GM18498 (cell line): ENCODE data around the gene UBTF.
"Not testable (repeated sequence)": the region's sequence is repeated elsewhere in the genome, so short reads cannot be mapped to it uniquely, and the experiment has no call there.

Experiments
- ATAC-seq: cut with Tn5 transposase; IDR thresholded peaks from one replicate; pipeline ENCODE4 v1.9.1; 2021; ENCODE audit warnings: mild to moderate bottlenecking, moderate library complexity; ENCODE audit not compliant: unreplicated experiment

Gene UBTF

DNA sequence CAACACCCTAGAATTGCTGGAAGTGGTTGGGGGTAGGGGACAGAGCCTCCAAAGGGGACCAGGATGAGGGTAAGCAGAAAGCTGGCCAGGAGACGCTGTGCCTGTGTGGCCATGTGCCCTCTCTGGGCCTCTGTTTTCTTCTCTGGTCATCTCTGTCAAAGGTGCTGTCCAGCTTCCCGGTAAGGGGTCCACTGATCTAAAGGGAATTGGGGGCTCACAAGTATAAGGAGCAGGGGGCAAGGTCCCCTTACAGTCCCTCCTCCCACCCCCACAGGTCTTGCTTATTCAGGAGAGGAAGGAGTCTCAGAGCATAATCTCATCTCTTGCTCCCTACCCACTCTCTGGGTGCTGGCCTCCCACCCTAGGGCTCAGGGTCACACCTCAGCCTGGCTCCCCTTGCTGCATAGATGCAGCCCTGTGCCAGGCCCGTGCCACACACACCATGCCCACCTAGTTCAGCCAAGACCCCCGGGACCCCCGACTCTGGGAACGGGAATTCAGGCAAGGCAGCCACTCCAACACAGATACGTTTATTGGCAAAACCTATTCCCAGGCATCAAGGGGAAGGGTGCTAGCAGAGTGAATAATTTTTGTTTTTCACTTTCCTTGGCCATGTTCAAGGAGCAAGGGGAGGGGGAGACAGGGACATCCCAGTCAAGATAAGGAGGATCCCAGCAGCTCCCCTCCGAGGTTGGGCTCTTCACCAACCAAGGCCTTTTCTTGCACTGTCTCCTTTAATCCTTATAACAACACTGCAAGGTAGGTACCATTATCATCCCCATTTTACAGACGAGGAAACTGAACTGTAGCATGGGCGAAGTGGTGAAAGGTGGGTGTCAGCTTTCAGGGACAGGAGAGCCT is 28.6 kb upstream of the UBTF start:
- ATAC-seq, result no peak

DNA sequence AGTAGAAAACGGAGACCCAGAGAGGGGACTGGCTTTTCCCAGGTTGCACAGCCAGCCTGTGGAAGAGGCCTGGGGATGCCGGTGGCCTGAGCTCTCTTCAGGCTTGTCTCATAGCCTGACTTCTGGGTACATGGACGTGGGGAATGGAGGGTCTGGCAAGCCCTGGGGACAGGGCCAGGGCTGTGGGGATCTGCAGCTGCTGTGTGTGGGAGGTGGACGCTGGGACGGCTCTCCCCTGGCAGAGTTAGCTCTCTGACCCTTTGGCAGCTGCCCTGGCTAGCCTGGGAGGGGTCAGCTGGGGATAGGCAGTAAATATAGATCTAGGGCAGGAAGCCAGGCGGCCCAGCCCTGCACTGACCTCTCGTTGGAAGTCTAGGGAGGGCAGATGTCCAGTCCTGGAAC is 28.0 kb upstream of the UBTF start:
- no peak for ATAC-seq

DNA sequence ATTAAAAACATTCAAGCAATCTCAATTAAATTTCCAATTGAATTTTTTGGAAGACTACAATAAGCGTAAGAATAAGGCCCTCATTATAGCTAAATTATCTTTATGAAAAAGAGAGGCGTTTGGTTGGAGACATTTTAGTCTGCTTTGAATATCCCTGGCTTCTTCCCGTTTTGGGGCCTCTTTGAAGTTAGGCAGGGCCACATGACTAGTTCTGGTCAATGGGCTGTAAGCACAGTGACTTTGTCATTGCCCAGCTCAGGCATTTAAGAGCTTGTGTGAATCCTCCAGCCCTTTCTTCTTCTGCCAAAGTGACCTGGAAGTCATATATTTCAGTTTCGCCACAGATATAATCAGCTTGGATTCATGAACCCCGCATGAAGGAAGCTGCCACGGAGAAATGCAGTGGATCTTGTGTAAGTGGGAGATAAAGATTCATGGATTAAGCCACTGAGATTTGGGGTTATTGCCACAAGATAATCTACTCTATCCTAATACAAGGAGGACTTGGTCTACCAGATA is 21.7 kb upstream of the UBTF start:
- ATAC-seq, result no peak

DNA sequence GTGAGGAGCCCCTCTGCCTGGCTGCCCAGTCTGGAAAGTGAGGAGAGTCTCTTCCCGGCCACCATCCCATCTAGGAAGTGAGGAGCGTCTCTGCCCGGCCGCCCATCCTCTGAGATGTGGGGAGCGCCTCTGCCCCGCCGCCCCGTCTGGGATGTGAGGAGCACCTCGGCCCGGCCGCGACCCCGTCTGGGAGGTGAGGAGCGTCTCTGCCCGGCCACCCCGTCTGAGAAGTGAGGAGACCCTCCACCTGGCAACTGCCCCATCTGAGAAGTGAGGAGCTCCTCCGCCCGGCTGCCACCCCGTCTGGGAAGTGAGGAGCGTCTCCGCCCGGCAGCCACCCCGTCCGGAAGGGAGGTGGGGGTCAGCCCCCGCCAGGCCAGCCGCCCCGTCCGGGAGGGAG is 18.4 kb upstream of the UBTF start:
- not testable (repeated sequence) for ATAC-seq

DNA sequence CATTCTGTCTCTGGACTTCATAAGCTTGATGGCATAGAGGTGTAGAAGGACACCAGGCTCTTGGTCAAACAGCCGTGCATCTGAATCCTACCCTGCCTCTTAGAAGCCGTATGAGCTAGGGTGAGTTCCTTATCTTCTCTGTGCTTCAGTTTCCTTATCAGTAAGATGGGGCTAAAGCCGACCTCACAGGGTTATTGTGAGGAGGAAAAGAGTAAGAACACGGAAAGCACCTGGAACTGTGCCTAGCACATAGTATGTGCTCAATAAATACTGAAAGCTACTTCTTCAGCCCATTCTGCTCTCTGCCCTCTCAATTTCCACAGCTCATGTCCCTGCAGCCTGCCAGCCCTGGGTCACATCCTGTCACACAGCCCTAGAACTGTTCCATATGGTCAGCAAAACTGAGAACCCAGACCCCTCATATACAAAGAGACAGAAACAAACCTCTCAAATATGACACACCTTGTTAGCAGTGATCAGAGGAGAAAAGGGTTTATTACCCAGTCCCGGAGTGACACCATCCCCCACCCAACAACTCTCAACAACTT is 17.0 kb upstream of the UBTF start:
- ATAC-seq, result no peak

DNA sequence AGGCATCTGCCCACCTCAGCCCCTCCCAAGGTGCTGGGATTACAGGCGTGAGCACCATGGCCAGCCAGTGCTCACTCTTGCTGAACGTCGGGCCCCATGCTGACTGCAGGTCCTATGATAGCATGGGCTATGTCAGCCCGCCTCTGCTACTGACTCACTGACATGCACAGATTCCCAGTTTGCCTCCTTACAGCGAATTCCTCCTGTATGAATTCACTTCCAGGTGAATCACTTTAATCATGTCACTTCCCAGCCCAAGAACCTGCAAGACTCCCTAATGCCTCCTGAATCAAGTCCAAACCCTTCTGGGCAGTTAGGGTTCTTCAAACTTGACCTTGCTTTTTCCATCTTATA is 16.1 kb upstream of the UBTF start:
- ATAC-seq, result no peak

DNA sequence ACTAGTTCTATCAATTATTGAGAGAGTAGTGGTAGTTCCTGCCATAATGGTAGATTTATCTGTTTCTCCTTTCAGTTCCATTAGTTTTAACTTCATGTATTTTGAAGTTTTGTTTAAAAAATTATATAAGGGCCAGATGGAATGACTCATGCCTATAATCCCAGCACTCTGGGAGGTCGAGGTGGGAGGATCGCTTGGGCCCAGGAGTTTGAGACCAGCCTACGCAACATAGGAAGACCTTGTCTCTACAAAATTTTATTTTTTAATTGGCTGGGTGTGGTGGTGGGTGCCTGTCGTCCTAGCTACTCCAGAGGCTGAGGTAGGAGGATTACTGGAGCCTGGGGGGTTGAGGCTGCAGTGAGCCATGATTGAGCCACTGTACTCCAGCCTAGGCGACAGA is 14.1 kb upstream of the UBTF start:
- ATAC-seq, result no peak

DNA sequence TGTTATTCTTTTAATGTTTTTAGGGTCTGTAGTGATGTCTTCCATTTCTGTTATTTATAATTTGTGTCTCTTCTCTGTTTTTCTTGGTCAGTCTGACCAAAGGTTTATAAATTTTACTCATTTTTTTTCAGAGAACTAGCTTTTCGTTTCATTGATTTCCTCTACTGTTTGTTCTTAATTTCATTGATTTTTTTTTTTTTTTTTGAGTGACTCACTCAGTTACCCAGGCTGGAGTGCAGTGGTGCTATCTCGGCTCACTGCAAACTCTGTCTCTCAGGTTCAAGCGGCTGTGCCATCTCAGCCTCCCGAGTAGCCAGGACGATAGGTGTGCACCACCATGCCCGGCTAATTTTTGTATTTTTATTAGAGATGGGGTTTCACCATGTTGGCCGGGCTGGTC is 12.6 kb upstream of the UBTF start:
- ATAC-seq, result no peak

DNA sequence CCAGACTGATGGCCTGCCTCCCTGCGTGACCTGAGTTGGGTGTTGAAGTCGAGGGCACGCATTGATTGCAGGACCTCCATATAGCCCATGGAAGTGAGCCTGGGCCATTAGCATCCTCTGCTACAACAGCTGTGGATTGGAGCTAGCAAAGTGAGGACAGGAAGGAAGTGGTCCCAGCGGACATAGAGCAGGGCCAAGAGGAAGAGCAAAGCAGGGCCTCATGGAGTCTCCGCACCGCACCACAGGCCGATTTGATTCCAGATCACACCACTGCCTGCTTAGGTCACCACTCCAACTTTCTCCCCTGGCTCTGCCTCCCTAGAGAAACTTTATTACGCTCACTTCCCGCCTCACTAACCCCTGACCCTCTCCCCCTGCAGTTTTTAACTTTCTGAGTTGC is 10.7 kb upstream of the UBTF start:
- ATAC-seq, result no peak

DNA sequence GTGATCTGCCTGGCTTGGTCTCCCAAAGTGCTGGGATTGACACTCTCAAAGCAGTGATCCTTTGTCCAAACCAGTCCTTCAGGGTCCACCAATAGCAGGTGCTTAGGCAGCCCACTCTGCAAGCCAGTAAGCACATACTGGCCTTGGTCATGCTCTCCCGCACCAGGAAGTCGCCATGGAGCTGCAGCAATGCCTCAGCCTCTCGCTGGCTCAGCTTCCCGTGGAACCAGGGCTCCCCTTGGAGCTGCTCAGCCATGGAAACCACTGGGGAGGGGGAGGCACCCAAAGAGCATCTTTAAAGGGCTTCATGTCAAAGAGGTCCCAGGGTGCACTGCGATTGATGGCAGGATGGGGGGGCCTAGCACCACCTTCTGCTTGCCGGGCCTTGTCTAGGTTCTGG is 9.6 kb upstream of the UBTF start:
- ATAC-seq, result no peak

DNA sequence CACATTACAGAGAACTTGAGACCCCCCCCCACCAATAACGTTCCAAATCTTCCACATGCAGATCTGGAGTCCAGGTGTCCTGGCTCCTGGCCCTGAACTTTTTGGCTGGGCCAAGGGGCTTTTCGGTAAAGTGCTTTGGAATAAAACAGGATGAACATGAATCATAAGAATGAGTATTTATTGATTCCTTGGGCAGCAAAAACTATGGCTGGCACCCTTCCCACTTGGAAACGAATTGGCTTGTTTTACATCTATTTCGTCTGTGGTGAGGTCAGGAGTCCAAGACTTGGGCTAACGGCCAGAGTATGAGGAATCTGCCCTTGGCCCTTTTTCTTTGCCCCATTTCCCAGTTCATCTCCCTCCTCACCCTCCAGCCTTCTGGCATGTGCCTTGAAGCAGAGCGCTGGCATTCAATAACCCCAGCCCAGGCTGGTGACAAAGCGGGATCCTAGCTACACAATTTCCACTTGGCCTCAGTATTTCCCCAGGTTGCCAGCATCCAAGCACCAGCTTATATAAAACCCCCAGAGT is 4.1 kb upstream of the UBTF start:
- no peak for ATAC-seq

DNA sequence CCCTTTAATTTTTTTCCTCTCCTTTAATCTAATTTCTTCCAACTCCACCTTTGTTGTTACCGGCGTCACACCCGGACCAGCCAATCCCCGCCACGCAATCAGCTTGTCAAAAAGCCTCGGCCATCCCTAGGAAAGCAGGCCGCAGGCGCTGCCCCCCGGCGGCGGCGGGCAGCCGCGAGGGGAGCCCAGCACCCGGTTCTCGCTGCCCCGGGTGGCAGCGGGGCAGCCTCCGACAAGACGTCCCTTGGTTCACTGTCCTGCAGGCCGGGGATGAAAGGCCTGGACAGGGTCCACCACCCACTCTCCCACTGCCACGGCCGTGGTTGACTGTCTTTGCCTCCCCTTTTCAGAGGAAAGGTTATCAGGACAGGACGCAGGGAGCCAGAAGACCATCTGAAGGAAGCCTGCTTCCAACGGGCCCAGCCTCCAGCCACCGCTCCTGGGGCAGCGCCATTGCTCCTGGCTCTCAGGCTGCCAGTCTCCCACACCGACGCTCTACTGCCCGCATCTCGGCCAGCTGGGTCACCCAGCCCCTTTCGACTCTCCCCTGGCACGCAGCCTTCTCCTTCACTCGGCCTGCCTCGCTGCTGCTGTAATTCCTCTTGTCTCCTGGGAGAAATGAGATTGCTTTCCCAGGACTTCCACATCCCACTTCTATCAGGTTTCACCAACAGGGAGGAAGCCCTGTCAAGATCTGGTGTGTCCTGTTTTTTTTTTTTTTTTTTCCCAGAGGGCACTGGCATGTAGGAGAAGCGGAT is 2.8 kb upstream of the UBTF start:
- ATAC-seq, result no peak

DNA sequence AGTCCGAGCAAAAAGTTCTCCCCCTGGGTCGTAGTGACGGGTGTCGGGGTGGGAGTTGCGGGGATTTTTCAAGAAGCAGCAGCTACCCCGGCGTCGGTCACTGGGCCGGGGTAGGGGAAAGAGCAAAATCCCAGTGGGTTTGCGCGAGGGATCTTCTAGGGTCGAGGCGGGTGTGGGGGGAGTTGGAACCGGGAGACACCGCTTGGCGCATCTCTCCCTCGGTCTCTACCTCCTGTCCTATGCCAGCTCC is 2.3 kb upstream of the UBTF start:
- ATAC-seq, result no peak

DNA sequence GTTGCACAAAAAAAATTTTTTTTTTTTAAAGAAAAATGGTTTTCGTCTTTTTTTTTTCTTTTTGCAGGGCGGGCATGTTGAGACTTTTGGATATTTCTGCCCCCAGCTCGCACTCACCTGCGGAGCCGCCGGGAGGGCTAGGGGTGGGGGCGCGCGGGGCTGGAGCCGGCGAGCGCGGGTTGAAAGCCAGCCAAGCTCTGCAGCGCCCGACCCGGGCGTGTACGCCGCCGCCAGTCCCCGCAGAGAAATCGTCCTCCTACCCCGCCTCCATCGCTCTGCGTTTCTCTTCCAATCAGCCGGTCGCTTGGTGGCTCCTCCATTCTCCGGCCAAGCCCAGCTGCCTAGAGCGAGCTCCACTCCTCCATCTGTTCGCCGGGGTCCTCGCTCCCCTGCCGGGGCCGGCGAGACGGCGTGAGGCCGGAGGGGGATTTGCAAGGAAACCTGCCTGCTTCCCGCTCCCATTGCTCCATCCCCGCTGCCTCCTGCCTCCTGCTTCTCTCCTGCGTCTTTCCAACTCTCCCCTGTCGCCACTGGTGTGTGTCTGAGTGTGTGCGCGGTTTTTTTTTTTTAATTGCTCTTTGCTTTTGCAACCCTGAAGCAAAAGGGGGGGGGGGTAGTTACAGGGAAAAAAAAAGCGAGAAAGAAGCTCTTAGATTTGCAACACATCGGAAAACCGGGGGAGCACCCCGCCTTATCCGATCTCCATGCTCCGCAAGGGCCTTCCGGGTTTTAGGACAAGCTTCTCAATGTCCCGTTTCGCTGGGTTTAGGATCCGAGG is 1.8 kb upstream of the UBTF start:
- no peak for ATAC-seq

DNA sequence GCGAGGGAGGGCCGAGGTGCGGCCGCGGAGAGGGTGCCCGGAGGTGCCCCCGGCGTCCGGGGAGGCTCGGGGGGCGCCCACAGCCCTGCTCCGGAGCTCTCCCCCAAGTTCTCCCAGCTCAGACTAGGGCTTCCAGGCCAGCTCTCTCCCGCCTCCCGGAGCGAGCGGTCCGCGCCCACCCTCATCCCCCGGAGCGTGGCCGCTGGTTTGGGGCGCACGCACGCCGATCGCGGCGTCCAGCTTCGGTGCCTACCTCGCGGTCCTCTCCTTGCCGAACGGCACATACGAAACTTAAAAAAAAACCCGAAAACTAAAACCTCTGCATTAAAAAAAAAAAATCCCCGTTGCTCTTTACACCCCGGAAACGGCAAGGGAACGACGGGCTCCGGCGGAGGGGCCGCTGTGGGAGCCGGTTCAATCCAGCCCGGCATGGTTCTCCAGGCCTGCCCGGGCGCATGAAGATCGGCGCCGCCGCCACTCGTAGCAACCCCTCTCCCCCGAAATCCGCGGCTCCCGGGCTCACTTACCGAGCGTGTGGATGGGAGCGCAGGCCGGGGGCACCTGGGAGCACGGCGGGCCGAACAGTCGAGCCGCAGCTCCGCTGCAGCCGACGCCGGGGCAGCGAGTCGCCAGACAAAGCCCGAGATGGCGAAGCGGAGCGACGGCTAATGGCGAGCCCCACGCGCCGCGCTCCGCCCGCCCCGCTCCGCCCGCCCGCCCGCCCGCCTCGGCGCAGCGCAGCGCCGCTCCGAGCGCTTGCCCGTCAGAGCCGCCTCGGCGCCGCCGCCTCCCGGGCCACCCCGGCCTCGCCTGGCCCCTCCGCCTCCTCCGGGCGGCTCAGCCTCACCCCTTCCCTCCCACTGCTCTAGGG is 973 bp upstream of the UBTF start:
- ATAC-seq, result peak; percentile 6

DNA sequence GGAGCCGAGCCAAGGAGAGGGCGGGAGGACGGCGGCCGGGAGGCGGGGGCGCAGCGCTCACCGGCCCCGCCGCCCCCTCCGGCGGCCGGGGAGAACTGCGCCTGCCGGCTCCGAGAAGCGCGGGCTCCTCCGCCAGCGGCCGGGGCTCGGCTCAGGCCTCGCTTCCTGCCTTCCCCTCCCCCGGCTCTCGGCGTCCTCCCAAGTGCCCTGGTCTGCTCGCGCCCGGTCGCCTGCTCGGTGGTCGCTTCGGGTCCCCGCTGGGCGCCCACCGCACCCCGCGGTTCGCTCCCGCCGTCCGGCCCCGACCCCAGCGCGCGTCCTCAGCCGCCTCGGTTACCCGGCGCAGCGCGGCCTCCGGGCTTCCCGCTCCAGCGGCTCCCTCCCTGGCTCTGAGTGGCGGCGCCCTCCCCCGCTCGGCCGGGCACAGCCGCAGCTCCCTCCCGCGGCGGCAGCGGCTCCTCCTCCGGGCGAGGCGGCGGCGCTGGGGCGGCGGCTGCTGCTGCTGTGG is 313 bp downstream of the UBTF start:
- ATAC-seq, result peak; percentile 38

DNA sequence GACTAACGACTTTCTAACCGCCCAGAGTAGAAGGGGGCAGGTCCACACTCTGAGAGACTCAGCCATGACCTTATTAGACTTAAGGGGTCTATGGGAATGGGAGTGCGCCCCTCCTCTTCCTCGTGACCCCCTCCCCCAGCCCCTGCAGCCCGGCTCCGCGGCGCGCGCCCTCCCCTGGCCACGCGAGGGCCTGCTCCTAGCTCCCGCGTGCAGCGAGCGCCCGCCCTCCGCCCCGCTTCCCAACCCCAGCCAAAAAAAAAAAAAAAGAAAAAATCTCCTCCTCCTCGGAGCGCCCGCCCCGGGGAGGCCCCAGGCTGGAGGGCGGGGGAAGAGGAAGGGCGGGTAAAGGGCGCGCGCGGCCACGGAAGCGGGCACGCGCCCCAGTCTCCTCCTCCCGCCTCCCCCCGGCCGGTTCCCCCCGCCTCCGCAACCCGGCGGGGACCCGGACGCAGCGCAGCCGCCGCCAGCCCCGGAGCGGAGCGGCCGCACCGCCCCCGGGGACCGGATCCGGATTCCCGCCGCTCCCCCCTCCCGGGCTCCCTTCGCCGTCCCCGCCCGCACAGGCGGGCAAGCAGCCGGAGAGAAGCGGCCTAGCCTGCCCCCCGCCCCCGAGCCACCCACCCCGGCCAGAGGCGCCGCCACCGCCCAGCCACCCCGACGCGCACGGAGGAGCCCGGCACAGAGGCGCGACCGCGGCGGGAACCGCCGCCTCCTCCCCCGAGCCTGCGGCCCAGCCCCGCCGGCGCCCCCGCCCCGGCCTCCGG is 949 bp downstream of the UBTF start:
- ATAC-seq, result peak; percentile 40

DNA sequence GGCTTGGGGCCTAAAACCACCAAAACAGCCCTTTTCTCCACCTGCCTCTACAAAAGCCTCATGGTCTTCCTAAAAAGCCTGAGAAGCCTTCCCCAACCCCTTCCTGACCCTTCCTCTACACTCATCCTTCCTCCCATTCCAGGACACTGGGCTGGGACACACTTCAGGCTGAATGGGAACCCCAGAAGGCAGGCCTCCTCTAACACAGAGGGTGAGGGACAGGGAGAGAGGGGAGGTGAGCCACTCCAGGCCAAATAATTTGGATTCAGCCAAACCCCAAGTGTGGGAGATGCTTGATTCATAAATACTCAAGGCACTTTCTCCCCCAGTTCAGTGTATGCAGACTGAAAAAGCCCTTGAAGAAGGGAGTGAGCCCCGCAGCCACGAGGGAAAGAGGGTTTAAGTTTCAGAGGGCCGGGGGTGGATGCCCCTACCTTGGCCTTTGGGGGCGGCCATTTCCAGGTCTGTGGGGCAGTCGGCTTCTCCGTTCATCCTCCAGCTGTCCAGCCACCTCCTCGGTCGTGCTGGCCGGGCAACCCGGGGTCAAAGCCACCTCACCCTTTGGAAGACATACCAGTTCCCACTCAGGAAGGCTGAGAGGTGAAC is 1.6 kb downstream of the UBTF start:
- ATAC-seq, result no peak

DNA sequence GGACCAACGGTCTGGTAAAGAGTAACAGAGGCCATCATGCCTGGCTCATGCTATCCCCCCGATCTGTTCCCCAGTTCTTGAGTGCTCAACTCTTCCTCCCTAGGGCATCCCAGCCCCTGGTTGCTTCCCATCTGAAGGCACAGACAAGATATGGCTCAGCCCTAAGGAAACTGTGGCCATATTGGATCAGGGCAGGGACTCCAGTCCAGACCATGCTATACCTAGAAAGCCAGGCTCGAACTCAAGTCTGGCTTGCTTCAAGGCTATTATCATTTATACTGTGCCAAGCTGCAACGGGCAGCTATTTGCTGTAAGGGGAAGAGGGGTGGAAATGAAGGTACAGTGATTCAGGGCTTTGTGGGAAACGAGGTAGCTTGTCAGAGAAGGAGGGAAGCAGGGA is 2.8 kb downstream of the UBTF start:
- ATAC-seq, result no peak
